Measurements from ENCODE around the gene SLC2A3.

DNA sequence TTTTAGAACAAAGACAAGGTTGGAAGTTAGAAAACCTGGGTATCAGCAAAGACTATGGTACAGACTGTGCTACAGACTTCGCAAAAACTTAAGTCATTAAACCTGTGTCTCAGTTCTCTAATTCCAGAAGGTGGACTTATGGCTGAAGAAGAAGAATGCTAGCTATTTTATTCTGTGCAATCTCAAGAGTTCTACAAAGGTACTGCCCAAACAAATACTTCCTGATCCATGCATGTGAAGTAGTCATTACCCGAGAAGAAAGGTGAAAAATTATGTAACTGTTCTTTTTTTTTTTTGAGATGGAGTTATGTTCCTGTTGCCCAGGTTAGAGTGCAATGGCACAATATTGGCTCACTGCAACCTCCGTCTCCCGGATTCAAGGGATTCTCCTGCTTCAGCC is 45.5 kb upstream of the SLC2A3 start:
- TF ChIP-seq CTCF (IDR thresholded peaks at IDR 0.05) (no peak), POLR2A (IDR thresholded peaks at IDR 0.05) (no peak)

All from esophagus squamous epithelium (tissue), 4 donors.